Esophagus squamous epithelium (tissue), 4 donors: ENCODE results near the gene S100PBP.

Source experiments
- POLR2A ChIP-seq, 4 donors: fragments of 450-650 bp; IDR thresholded peaks; one replicate each; pipeline ENCODE4 v1.6.1; 2017; ENCODE audit warnings: antibody characterized with exemption in 4 of 4, mild to moderate bottlenecking in 4 of 4, moderate library complexity in 3 of 4
- TF ChIP-seq, protein P1 (sequence below), 6 experiments: fragments of 450-650 bp in 4 of 6; fragments of 200-600 bp in 2 of 6; sonication (generic) in 2 of 6; IDR thresholded peaks; one replicate each; pipeline ENCODE4 v1.5.1; 2016 to 2019; ENCODE audit warnings: antibody characterized with exemption in 6 of 6, mild to moderate bottlenecking in 4 of 6, moderate library complexity in 4 of 6

DNA sequence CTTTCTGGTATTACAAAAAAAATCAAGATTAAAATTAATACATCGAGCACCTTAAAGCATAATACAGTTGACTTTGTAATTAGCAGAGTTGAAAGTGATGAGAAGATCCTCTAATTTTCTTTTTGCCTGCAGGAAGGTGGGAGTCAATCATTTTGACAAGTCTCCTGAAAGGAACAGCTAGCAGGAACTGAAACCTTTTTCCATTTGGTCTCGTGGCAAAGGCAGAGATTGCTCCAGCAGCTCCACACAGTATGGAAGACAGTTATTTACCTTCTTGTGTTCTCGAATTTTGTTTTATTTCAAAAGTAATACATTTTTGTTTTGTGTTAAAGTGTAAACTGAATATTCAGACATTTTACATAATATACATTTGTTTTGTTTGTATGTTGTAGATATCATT is 7.7 kb downstream of the S100PBP start:
- TF ChIP-seq, protein P1, sequence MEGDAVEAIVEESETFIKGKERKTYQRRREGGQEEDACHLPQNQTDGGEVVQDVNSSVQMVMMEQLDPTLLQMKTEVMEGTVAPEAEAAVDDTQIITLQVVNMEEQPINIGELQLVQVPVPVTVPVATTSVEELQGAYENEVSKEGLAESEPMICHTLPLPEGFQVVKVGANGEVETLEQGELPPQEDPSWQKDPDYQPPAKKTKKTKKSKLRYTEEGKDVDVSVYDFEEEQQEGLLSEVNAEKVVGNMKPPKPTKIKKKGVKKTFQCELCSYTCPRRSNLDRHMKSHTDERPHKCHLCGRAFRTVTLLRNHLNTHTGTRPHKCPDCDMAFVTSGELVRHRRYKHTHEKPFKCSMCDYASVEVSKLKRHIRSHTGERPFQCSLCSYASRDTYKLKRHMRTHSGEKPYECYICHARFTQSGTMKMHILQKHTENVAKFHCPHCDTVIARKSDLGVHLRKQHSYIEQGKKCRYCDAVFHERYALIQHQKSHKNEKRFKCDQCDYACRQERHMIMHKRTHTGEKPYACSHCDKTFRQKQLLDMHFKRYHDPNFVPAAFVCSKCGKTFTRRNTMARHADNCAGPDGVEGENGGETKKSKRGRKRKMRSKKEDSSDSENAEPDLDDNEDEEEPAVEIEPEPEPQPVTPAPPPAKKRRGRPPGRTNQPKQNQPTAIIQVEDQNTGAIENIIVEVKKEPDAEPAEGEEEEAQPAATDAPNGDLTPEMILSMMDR (IDR thresholded peaks at IDR 0.05) = no peak
- no peak for TF ChIP-seq POLR2A (IDR thresholded peaks at IDR 0.05)
